Erythroblast (primary cell): ENCODE measurements around the gene MS4A15.

Experiments
- GATA1 ChIP-seq: IDR thresholded peaks from 2 replicates; pipeline ENCODE4 v1.6.1; 2011; ENCODE audit warnings: low read depth, mild to moderate bottlenecking, control low read depth, low read length, moderate library complexity
- POLR2A ChIP-seq: IDR thresholded peaks from 2 replicates; pipeline ENCODE4 v1.6.1; 2011; ENCODE audit warnings: mild to moderate bottlenecking, low read length

GRCh38 chr11:60810569-60810968, 53.9 kb downstream of the MS4A15 start:
- TF ChIP-seq POLR2A, result no peak
- TF ChIP-seq GATA1, result no peak
